ENCODE results near the gene EFNB3.

The EFNB3 gene

GRCh38 chr17:7704601-7705268 is at the start of gene EFNB3:
Gene EFNB3, plus strand, starts transcription at chr17:7705202. Its CDS starts 397 bp downstream, at chr17:7705599.
- peaks cover 22% of the 10 kb centered on the region for H3K27me3 ChIP-seq (ENCODE audit: insufficient read depth, low read depth, severe bottlenecking)
- peak within 1 kb of the TSS; percentile 65 for H3K4me3 ChIP-seq (ENCODE audit: low read depth, low read length)
- no peak for TF ChIP-seq CTCF (IDR thresholded peaks at IDR 0.05; ENCODE audit: low read depth, low read length)
- no peaks in the 10 kb centered on the region for H3K9me3 ChIP-seq (ENCODE audit: severe bottlenecking)
- peaks cover 18% of the 10 kb centered on the region for H3K36me3 ChIP-seq
- DNase-seq = peak; percentile 73
- H3K27ac ChIP-seq = no peak within 1 kb of the TSS

GRCh38 chr17:7655541-7655840 is 49.5 kb upstream of the EFNB3 start:
- no peak for TF ChIP-seq CTCF (IDR thresholded peaks at IDR 0.05; ENCODE audit: low read depth, low read length)
- H3K4me3 ChIP-seq (ENCODE audit: low read depth, low read length) = no peak overlapping the region

GRCh38 chr17:7656958-7657609 is 47.9 kb upstream of the EFNB3 start:
- Histone ChIP-seq H3K27me3 (ENCODE audit: insufficient read depth, low read depth, severe bottlenecking) (no peaks in the 10 kb centered on the region), H3K27ac (peak overlapping the region; percentile 36), H3K36me3 (peaks cover 50% of the 10 kb centered on the region), H3K4me3 (ENCODE audit: low read depth, low read length) (no peak overlapping the region), H3K9me3 (ENCODE audit: severe bottlenecking) (no peaks in the 10 kb centered on the region)
- no peak for TF ChIP-seq CTCF (IDR thresholded peaks at IDR 0.05; ENCODE audit: low read depth, low read length)
- peak; percentile 74 for DNase-seq

More at GRCh38 chr17:7655541-7655840, 49.5 kb upstream of the EFNB3 start:
- Histone ChIP-seq H3K9me3 (ENCODE audit: severe bottlenecking) (no peaks in the 10 kb centered on the region), H3K27me3 (ENCODE audit: insufficient read depth, low read depth, severe bottlenecking) (no peaks in the 10 kb centered on the region), H3K27ac (peak overlapping the region; percentile 71), H3K36me3 (peaks cover 50% of the 10 kb centered on the region)
- DNase-seq = no peak

- peak overlapping the region; percentile 19 for H3K4me3 ChIP-seq (ENCODE audit: low read depth, low read length)
- TF ChIP-seq CTCF (IDR thresholded peaks at IDR 0.05; ENCODE audit: low read depth, low read length) = no peak
- H3K27me3 ChIP-seq (ENCODE audit: insufficient read depth, low read depth, severe bottlenecking) = no peaks in the 10 kb centered on the region
- peaks cover 40% of the 10 kb centered on the region for H3K36me3 ChIP-seq
- H3K27ac ChIP-seq = peak overlapping the region; percentile 90
- DNase-seq = peak; percentile 94
- H3K9me3 ChIP-seq (ENCODE audit: severe bottlenecking) = no peaks in the 10 kb centered on the region
Measured at GRCh38 chr17:7667656-7668406, 37.2 kb upstream of the EFNB3 start.

- no peak for DNase-seq
- TF ChIP-seq CTCF (IDR thresholded peaks at IDR 0.05; ENCODE audit: low read depth, low read length) = no peak
- Histone ChIP-seq H3K27me3 (ENCODE audit: insufficient read depth, low read depth, severe bottlenecking) (no peaks in the 10 kb centered on the region), H3K9me3 (ENCODE audit: severe bottlenecking) (peaks cover 2% of the 10 kb centered on the region), H3K4me3 (ENCODE audit: low read depth, low read length) (peak overlapping the region; percentile 19; the same call in 1 of the 2 replicates), H3K27ac (peak overlapping the region; percentile 90), H3K36me3 (peaks cover 45% of the 10 kb centered on the region)
Measured at GRCh38 chr17:7668482-7668881, 36.5 kb upstream of the EFNB3 start.
